NB4 (cell line): Measurements from ENCODE around the gene N4BP2L2.

Experiments used
- DNase-seq: peaks from one replicate; pipeline ENCODE4 v3.0.0; 2010; ENCODE audit warnings: low read depth
- H3K4me3 ChIP-seq: one replicate; pipeline ENCODE4 v1.5.1; 2011; ENCODE audit warnings: mild to moderate bottlenecking, low read depth, low read length, moderate library complexity
- MYC ChIP-seq: IDR thresholded peaks from 2 replicates; pipeline ENCODE4 v1.6.1; 2011; ENCODE audit warnings: low read depth, low read length
- POLR2A ChIP-seq: IDR thresholded peaks from 2 replicates; pipeline ENCODE4 v1.6.1; 2011; ENCODE audit warnings: mild to moderate bottlenecking; ENCODE audit not compliant: insufficient read length; ENCODE audit errors: extremely low read depth
- TF ChIP-seq, protein P1 (sequence below): IDR thresholded peaks from 2 replicates; pipeline ENCODE4 v1.6.1; 2011; ENCODE audit warnings: low read depth, low read length
- TF ChIP-seq, protein P2 (sequence below): IDR thresholded peaks from one replicate; pipeline ENCODE4 v1.5.1; 2012; ENCODE audit warnings: low read depth, low read length

N4BP2L2 gene

DNA sequence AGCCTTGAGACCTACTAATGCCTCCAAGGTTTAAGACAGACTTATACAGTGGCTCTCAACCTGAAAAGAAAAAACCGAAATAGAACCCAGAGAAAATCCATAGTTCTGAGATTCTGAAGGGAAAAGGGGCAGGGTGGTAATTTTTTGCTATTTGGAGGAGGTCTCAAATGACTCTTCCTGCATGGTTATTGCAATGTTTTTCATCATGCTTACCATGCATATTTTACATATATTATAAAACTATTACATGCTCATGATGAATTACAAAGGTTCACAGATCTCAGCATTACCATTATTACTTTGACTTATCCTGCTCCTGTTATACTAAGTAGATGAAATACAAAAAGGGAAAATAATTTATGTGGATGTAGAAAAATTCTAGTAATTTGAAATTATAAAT, 47.6 kb downstream of the N4BP2L2 start:
- TF ChIP-seq POLR2A = no peak
- TF ChIP-seq, protein P1, sequence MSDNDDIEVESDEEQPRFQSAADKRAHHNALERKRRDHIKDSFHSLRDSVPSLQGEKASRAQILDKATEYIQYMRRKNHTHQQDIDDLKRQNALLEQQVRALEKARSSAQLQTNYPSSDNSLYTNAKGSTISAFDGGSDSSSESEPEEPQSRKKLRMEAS = no peak
- no peak for TF ChIP-seq MYC
- TF ChIP-seq, protein P2, sequence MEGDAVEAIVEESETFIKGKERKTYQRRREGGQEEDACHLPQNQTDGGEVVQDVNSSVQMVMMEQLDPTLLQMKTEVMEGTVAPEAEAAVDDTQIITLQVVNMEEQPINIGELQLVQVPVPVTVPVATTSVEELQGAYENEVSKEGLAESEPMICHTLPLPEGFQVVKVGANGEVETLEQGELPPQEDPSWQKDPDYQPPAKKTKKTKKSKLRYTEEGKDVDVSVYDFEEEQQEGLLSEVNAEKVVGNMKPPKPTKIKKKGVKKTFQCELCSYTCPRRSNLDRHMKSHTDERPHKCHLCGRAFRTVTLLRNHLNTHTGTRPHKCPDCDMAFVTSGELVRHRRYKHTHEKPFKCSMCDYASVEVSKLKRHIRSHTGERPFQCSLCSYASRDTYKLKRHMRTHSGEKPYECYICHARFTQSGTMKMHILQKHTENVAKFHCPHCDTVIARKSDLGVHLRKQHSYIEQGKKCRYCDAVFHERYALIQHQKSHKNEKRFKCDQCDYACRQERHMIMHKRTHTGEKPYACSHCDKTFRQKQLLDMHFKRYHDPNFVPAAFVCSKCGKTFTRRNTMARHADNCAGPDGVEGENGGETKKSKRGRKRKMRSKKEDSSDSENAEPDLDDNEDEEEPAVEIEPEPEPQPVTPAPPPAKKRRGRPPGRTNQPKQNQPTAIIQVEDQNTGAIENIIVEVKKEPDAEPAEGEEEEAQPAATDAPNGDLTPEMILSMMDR = no peak
- H3K4me3 ChIP-seq = no peak overlapping the region
- DNase-seq = no peak

DNA sequence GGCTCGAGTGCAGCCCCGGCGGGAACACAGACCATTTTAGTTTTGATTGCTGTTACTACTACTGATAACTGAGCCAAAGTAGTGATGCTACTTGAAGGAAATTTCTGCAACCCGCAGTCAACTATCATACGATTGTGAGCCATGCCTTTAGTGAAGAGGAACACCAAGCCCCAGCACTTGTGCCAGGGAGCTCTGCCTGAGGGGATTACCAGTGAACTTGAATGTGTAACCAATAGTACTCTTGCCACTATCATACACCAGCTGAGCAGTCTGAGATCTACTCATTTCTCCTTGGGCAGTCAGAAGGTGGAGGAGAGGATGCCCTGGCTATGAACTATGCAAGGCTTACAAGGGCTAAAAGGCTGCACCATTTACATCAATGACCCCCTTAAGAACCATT, 61.7 kb downstream of the N4BP2L2 start:
- no peak for TF ChIP-seq POLR2A
- no peak for TF ChIP-seq MYC
- TF ChIP-seq, protein P2 = no peak
- TF ChIP-seq, protein P1 = no peak
- no peak for DNase-seq
- H3K4me3 ChIP-seq = no peak overlapping the region

DNA sequence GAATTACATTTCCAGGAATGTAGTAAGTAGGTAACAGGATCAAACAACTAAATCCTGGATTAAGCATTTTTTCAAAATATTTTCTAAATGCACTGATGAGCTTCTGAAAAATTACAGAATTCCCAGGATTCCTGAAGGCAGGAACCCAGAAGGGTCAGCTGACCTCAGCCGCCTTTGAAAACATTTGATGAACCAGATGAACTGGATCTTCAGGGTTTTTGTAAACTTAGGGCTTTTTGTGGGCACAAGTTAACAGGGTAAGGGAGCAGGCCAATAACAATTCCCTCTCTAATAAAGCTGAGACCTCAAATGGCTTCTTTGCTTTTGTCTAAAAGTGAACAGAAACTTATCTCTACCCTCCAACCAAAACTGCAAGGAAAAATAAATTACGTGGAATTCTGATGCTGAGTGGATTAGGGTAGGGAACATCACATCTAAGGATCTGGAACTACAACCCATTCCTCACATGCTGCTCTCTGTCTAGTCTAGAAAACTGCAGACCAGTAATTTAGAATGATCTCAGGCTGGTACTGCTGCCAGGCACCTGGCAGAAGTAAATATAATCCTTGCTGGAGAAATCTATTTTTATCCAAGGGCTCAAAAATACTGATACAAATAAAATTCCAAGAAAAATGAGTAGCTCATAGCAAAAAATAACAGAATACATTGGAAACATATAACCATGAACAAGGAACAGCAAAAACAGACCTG, 62.4 kb downstream of the N4BP2L2 start:
- no peak for DNase-seq
- TF ChIP-seq, protein P2 = no peak
- TF ChIP-seq POLR2A (no peak), MYC (no peak)
- TF ChIP-seq, protein P1 = no peak

DNA sequence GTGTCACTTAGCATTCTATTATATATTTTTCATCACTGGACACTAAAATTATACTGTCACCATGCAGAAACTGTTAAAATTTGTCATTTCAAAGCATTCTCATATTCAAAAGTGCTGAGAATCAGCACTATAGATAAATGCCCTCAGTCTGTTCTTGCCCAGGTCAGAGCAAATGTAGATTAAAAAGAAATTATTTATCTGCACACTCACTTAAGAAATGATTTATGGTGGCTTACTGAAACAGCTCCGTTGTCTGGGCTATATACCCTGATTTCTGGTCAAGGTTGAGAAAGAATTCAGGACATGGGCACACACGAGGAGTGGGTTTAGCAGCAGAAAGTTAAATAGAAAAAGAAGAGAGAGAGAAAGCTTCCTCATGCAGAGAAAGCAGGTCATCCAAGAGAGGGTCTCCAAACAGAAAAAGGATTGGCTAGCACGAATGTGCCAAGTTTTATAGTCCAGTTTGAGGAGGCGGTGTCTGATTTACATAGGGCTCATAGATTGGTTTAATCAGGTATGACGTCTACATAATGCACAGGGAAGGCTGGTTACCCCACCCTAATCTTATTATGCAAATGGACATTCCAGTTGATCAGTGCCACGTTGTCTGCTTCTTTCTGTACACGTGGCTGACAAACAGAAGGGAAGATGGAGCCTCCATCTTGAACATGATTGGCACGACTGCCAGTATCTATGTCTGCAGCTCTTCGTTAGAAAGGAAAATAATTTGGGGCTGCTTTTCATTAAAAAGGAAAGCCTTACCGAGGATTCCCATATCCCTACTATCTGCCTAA, 63.4 kb downstream of the N4BP2L2 start:
- no peak for DNase-seq
- TF ChIP-seq, protein P1 = no peak
- TF ChIP-seq MYC (no peak), POLR2A (no peak)
- TF ChIP-seq, protein P2 = no peak
- no peak overlapping the region for H3K4me3 ChIP-seq

More for the DNA sequence above, 62.4 kb downstream of the N4BP2L2 start:
- H3K4me3 ChIP-seq = no peak overlapping the region

DNA sequence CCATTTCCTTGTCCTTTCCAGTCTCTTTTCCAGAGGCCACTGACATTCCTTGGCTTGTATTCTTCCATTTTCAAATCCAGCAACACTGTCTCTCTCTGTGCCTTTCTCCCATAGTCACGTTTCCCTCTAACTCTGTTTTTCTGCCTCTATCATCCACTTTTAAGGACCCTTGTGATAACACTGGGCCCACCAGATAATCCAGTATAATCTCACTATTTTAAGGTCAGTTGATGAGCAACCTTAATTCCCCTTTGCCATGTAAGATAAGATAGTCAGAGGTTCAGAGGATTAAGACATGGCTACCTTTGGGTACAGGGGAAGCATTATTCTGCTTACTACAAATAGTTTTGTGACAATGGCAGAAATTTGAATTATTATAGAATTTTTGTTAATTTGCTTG, 64.9 kb downstream of the N4BP2L2 start:
- DNase-seq = no peak
- H3K4me3 ChIP-seq = no peak overlapping the region
- TF ChIP-seq MYC (no peak), POLR2A (no peak)
- TF ChIP-seq, protein P1 = no peak
- TF ChIP-seq, protein P2 = no peak

DNA sequence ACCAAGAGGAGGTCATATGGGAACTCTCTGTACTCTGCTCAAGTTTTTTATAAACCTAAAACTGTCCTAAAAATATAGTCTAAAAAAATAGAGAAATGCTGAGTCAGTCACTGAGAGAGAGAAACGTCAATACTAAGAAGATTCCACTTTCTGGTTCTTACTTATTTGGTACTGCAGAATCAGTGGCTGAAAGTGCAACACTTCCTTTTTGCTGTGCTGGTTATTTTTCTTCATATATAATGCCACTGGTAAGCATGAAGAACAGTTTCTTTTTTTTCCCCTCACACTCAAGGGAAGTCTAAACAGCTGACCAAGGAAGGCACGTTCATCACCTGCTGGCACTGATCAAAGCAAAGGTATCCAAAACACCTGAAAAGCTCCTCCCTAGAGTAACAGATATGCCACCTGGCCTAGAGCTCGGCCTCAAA, 66.4 kb downstream of the N4BP2L2 start:
- no peak for DNase-seq
- no peak for TF ChIP-seq MYC
- TF ChIP-seq, protein P2 = no peak
- TF ChIP-seq, protein P1 = no peak
- no peak for TF ChIP-seq POLR2A
- H3K4me3 ChIP-seq = no peak overlapping the region
